CD14-positive monocyte (primary cell): ENCODE results near the gene EPG5. TPM values are rescaled to one million over a fixed set of nuclear protein-coding genes. Genes with fewer than 3 reads are reported as not detected.
A peak's percentile ranks its signal among the peaks of the same experiment; 100 is the strongest.

Experiments used
- DNase-seq, 3 donors: peaks; one replicate each; pipeline ENCODE4 v3.0.0-alpha.2; 2011 to 2022
- H2AFZ ChIP-seq: 2 replicates; pipeline ENCODE4 v1.6.0; 2012; ENCODE audit warnings: mild to moderate bottlenecking, low read depth, low read length, inconsistent platforms; ENCODE audit not compliant: insufficient read depth, poor library complexity, severe bottlenecking
- H3K27ac ChIP-seq, 2 donors: 1 replicate in 1 of 2; 2 replicates in 1 of 2; pipeline ENCODE4 v1.5.1; 2012 to 2013; ENCODE audit warnings: low read length in 2 of 2, control low read depth in 1 of 2, inconsistent platforms in 1 of 2, low read depth in 1 of 2, mild to moderate bottlenecking in 1 of 2
- H3K27me3 ChIP-seq, 2 donors: one replicate each; pipeline versions ENCODE4 v1.6.0 to v1.6.1; 2011 to 2013; ENCODE audit warnings: low read length in 2 of 2; ENCODE audit not compliant: control insufficient read depth in 2 of 2, insufficient read depth in 2 of 2
- H3K36me3 ChIP-seq, 2 donors: replicated peaks in 1 of 2; 1 replicate in 1 of 2; 2 replicates in 1 of 2; pipeline versions ENCODE4 v1.5.1 to v1.6.1; 2012 to 2013; ENCODE audit warnings: low read length in 2 of 2, control low read depth in 1 of 2, inconsistent platforms in 1 of 2, mild to moderate bottlenecking in 1 of 2; ENCODE audit not compliant: insufficient read depth in 2 of 2, control insufficient read depth in 1 of 2
- H3K4me1 ChIP-seq, 2 donors: 1 replicate in 1 of 2; 2 replicates in 1 of 2; pipeline versions ENCODE4 v1.5.1 to v1.6.1; 2012 to 2013; ENCODE audit warnings: low read length in 2 of 2, control low read depth in 1 of 2, inconsistent platforms in 1 of 2, mild to moderate bottlenecking in 1 of 2, moderate library complexity in 1 of 2; ENCODE audit not compliant: insufficient read depth in 2 of 2, control insufficient read depth in 1 of 2
- H3K4me2 ChIP-seq: replicated peaks from 2 replicates; pipeline ENCODE3; 2012; ENCODE audit warnings: low read length, moderate library complexity, mild to moderate bottlenecking; ENCODE audit not compliant: poor library complexity, severe bottlenecking; ENCODE audit errors: extremely low read depth
- H3K4me3 ChIP-seq, 3 experiments: fragments of 200-600 bp in 1 of 3; sonication (generic) in 1 of 3; replicated peaks in 1 of 3; 1 replicate in 2 of 3; 2 replicates in 1 of 3; pipeline ENCODE4 v1.5.1; 2011 to 2013; ENCODE audit warnings: low read length in 3 of 3, mild to moderate bottlenecking in 3 of 3, control low read depth in 2 of 3, low read depth in 2 of 3, inconsistent platforms in 1 of 3, moderate library complexity in 1 of 3
- H3K79me2 ChIP-seq: 2 replicates; pipeline ENCODE4 v1.6.0; 2012; ENCODE audit warnings: mild to moderate bottlenecking, control low read depth, inconsistent platforms, low read length, moderate library complexity; ENCODE audit not compliant: insufficient read depth
- H3K9ac ChIP-seq: 2 replicates; pipeline ENCODE4 v1.6.0; 2017; ENCODE audit warnings: low read length, mild to moderate bottlenecking; ENCODE audit not compliant: insufficient read depth, poor library complexity, severe bottlenecking
- H3K9me3 ChIP-seq, 2 donors: replicated peaks in 1 of 2; 1 replicate in 1 of 2; 2 replicates in 1 of 2; pipeline versions ENCODE4 v1.5.1 to v1.6.1; 2012 to 2013; ENCODE audit warnings: low read length in 2 of 2, control low read depth in 1 of 2; ENCODE audit not compliant: control insufficient read depth in 1 of 2, insufficient read depth in 1 of 2
- H4K20me1 ChIP-seq: 2 replicates; pipeline ENCODE4 v1.6.0; 2012; ENCODE audit warnings: mild to moderate bottlenecking, low read length, control low read depth, moderate library complexity; ENCODE audit not compliant: insufficient read depth
- H3K27ac Mint-ChIP-seq, 7 donors: one replicate each; pipeline ENCODE4 v1.8.0; 2020; ENCODE audit warnings: mild to moderate bottlenecking in 7 of 7, mixed read lengths in 7 of 7, moderate library complexity in 6 of 7, inconsistent platforms in 2 of 7
- H3K27me3 Mint-ChIP-seq, 3 donors: one replicate each; pipeline ENCODE4 v1.8.0; 2021 to 2022; ENCODE audit warnings: low read depth in 3 of 3, mild to moderate bottlenecking in 3 of 3, mixed read lengths in 3 of 3, moderate library complexity in 3 of 3, inconsistent platforms in 1 of 3
- H3K36me3 Mint-ChIP-seq, 2 donors: one replicate each; pipeline ENCODE4 v1.8.0; 2020; ENCODE audit warnings: mixed read lengths in 2 of 2, inconsistent platforms in 1 of 2, mild to moderate bottlenecking in 1 of 2
- H3K4me1 Mint-ChIP-seq: one replicate; pipeline ENCODE4 v1.8.0; 2020; ENCODE audit warnings: mild to moderate bottlenecking, mixed read lengths
- H3K4me3 Mint-ChIP-seq, 2 donors: one replicate each; pipeline ENCODE4 v1.8.0; 2020; ENCODE audit warnings: mild to moderate bottlenecking in 2 of 2, mixed read lengths in 2 of 2, moderate library complexity in 1 of 2
- H3K9me3 Mint-ChIP-seq, 7 donors: one replicate each; pipeline ENCODE4 v1.8.0; 2020 to 2022; ENCODE audit warnings: mixed read lengths in 7 of 7, mild to moderate bottlenecking in 6 of 7, moderate library complexity in 6 of 7, inconsistent platforms in 2 of 7
- WGBS: methylation state at CpG from one replicate; pipeline ENCODE4 v1.1.5; 2013; ENCODE audit warnings: missing lambda C conversion rate; ENCODE audit not compliant: insufficient coverage; 5-methylcytosine and 5-hydroxymethylcytosine counted together
- intact Hi-C, 2 donors: fragments of 100-400 bp; cut with micrococcal nuclease; formaldehyde crosslinking; loops; one replicate each; pipeline versions ENCODE4 v1.15.0 to v1.15.1; 2023
- polyA plus RNA-seq, 3 donors: library from polyadenylated mRNA; depleted of rRNA in 1 of 3; unstranded in 2 of 3; stranded (reverse) in 1 of 3; fragments of 300-500 nt in 2 of 3; fragments of >200 nt in 1 of 3; fragmentation: Illumina TruSeq in 2 of 3; gene quantifications; 1 replicate in 2 of 3; 2 replicates in 1 of 3; pipeline ENCODE4 v1.2.3, GENCODE V29; 2012 to 2021
- TF ChIP-seq, protein P1 (sequence below): fragments of 200-600 bp; IDR thresholded peaks from one replicate; pipeline ENCODE4 v1.8.0; 2022; ENCODE audit warnings: antibody characterized with exemption, mild to moderate bottlenecking

The EPG5 gene
- polyA plus RNA-seq, 3 donors: 1.3 to 15.9 (median 1.4) TPM

DNA sequence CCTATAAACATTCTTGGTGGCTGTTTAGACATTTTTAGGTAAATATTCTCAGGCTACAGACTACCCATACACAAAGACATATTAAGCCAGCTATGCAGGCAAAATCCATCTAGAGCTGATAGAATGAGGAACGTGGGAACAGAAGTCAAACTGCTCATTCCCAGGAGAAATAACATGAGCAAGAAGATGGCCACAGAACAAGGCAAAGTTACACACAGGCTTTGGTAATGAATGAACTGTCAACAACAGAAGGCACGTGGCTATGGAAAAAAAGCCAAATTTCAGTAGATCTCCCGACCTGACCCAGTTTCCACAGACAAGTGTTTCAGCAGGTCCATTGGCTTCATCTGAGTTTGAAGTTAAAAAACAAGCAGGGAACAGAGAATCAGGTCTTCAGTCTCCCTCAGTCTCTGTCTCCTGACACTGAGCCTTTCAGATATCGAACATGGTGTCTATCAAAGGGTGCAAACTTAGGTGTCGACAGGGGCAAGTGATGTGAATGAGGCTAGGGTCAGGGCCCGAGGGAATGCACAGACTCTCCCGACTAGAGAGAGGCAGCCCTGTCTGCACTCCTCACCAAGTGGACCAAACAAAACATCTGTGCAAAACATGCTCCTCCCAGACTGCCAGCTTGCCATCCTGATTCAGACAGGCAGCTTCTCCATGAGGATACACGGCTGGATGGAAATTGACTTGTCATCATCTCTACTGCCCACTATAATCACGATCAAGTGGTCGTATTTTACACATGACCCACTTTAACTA lies 115.8 kb downstream of the EPG5 start:
- no peak overlapping the region for H3K9ac ChIP-seq
- H3K36me3 ChIP-seq: peaks cover 61 to 78% of the 10 kb centered on the region in 2 donors
- peaks cover 0 to 2% (median 0%) of the 10 kb centered on the region in 3 donors for H3K27me3 Mint-ChIP-seq
- TF ChIP-seq, protein P1, sequence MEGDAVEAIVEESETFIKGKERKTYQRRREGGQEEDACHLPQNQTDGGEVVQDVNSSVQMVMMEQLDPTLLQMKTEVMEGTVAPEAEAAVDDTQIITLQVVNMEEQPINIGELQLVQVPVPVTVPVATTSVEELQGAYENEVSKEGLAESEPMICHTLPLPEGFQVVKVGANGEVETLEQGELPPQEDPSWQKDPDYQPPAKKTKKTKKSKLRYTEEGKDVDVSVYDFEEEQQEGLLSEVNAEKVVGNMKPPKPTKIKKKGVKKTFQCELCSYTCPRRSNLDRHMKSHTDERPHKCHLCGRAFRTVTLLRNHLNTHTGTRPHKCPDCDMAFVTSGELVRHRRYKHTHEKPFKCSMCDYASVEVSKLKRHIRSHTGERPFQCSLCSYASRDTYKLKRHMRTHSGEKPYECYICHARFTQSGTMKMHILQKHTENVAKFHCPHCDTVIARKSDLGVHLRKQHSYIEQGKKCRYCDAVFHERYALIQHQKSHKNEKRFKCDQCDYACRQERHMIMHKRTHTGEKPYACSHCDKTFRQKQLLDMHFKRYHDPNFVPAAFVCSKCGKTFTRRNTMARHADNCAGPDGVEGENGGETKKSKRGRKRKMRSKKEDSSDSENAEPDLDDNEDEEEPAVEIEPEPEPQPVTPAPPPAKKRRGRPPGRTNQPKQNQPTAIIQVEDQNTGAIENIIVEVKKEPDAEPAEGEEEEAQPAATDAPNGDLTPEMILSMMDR: no peak
- H3K4me2 ChIP-seq: no peak overlapping the region
- no peak overlapping the region for H3K27ac ChIP-seq
- H3K36me3 Mint-ChIP-seq: peaks cover 76 to 78% of the 10 kb centered on the region in 2 donors
- no peak overlapping the region for H3K4me3 Mint-ChIP-seq
- intact Hi-C loops: no loop called here
- H3K4me1 ChIP-seq: no peaks in the 10 kb centered on the region
- no peaks in the 10 kb centered on the region for H3K27me3 ChIP-seq
- DNase-seq: no peak
- H3K4me3 ChIP-seq: no peak overlapping the region
- no peaks in the 10 kb centered on the region for H4K20me1 ChIP-seq
- H3K9me3 ChIP-seq: no peaks in the 10 kb centered on the region
- no peak overlapping the region for H2AFZ ChIP-seq
- no peaks in the 10 kb centered on the region for H3K4me1 Mint-ChIP-seq
- no peaks in the 10 kb centered on the region for H3K9me3 Mint-ChIP-seq
- 96% methylated on average over 5 of the region's 10 CpGs for WGBS
- H3K79me2 ChIP-seq: no peaks in the 10 kb centered on the region
- H3K27ac Mint-ChIP-seq: no peak overlapping the region

DNA sequence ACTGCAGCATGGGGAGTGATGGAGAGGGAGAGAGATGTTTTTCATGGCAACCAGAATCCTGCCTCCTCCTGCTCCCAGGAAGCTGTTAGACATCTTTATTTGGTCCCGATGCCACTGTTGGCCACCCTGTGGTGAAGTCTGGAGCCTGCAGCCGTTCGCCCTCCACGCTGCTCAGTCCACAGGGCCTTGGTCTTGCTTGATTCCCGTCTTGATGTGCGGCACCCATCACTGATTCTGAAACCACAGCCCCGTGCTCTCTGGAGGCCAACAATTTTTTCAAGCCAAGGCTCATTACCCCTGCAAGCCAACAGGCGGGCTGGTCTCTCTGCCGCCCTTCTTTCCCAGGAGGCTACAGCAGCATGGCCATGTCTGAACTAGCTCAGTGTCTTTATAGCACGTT lies 117.1 kb downstream of the EPG5 start:
- no peaks in the 10 kb centered on the region for H3K79me2 ChIP-seq
- H3K9ac ChIP-seq: no peak overlapping the region
- H3K9me3 ChIP-seq: no peaks in the 10 kb centered on the region
- intact Hi-C loops: no loop called here
- Mint-ChIP-seq H3K27me3 (peaks cover 0 to 2% (median under 1%) of the 10 kb centered on the region in 3 donors), H3K9me3 (no peaks in the 10 kb centered on the region), H3K4me1 (no peaks in the 10 kb centered on the region), H3K4me3 (no peak overlapping the region), H3K36me3 (peaks cover 62 to 64% of the 10 kb centered on the region in 2 donors), H3K27ac (peak overlapping the region in 2 of 7 donors; percentile 28 to 60)
- H3K27ac ChIP-seq: no peak overlapping the region
- WGBS: 93% methylated on average over 9 of the region's 10 CpGs
- H3K4me2 ChIP-seq: no peak overlapping the region
- no peaks in the 10 kb centered on the region for H3K27me3 ChIP-seq
- H3K36me3 ChIP-seq: peaks cover 47 to 65% of the 10 kb centered on the region in 2 donors
- H3K4me1 ChIP-seq: no peaks in the 10 kb centered on the region
- DNase-seq: no peak
- no peak overlapping the region for H2AFZ ChIP-seq
- TF ChIP-seq, protein P1: no peak
- H4K20me1 ChIP-seq: no peaks in the 10 kb centered on the region
- no peak overlapping the region for H3K4me3 ChIP-seq
